ENCODE measurements around the gene ATP9A. TPM values are rescaled to one million over a fixed set of nuclear protein-coding genes. Genes with fewer than 3 reads are reported as not detected.
A peak's percentile ranks its signal among the peaks of the same experiment; 100 is the strongest.

Gene ATP9A
- total and polyA plus RNA-seq, 2 of the 8 experiments (the other 6 are each of a cell fraction or from before 2014, with no cell fraction given), result 5.0 to 6.4 TPM

DNA sequence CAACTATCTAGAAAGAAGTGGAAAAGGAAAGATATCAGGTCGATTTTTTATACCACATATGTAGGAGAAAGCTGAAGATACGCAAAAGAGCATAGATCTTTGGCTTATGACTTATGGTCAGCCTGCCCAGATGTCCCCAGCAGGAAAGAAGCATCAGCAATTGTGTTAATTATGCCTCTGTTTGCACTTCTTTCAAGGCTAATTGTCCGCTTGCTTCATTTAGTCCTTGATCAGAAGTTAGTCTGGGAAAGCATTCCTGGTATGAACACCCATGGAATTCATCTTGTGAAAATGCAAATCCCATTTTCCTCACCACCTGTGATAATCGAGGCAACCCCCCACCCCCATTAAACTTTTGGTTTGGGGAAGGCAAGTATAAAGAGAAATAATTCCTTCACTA is 62.8 kb downstream of the ATP9A start:
- no peak for DNase-seq (ENCODE audit: low read depth in 1 of 2, low spot score in 2 of 2)

More for the DNA sequence above, 62.8 kb downstream of the ATP9A start:
- Histone ChIP-seq H4K91ac (replicated peaks; ENCODE audit: insufficient read length, low read length) (no peak overlapping the region), H3K36me3 (ENCODE audit: control insufficient read depth in 2 of 4, insufficient read depth in 4 of 4, low read length in 3 of 4) (no peaks in the 10 kb centered on the region), H3K23ac (ENCODE audit: insufficient read length) (no peak overlapping the region), H3K23me2 (ENCODE audit: low read depth, low read length) (no peaks in the 10 kb centered on the region; the same call in 1 of the 2 replicates), H3K18ac (ENCODE audit: extremely low read depth, low read length) (no peak overlapping the region), H2BK120ac (replicated peaks; ENCODE audit: low read depth, low read length) (no peak overlapping the region), H3K79me2 (ENCODE audit: control insufficient read depth in 1 of 2, insufficient read depth in 2 of 2, low read length in 2 of 2) (no peaks in the 10 kb centered on the region), H3K4me3 (ENCODE audit: extremely low read depth in 1 of 4, insufficient read depth in 2 of 4, low read depth in 3 of 4, low read length in 4 of 4) (peak overlapping the region in 1 of 4 experiments; percentile 5; a peak in 1 of 8 replicates), H3K4me1 (replicated peaks in 1 of 4; ENCODE audit: control insufficient read depth in 3 of 4, insufficient read depth in 4 of 4, low read length in 3 of 4) (peaks cover 5 to 20% (median 16%) of the 10 kb centered on the region in 4 experiments), H3K79me1 (ENCODE audit: low read depth, low read length) (no peaks in the 10 kb centered on the region), H2BK15ac (ENCODE audit: low read length) (no peak overlapping the region), H2BK20ac (ENCODE audit: low read length) (no peak overlapping the region), H3K4me2 (ENCODE audit: insufficient read depth in 1 of 2, low read depth in 2 of 2, low read length in 2 of 2) (peak overlapping the region; percentile 26 to 51; a peak in 3 of 4 replicates), H3K9me3 (ENCODE audit: insufficient read depth in 2 of 2, low read depth in 1 of 2, low read length in 1 of 2) (no peaks in the 10 kb centered on the region), H3K4ac (replicated peaks; ENCODE audit: insufficient read length, low read depth, low read length) (no peak overlapping the region), H3K9ac (replicated peaks in 1 of 4; ENCODE audit: extremely low read depth in 1 of 4, low read depth in 3 of 4, low read length in 3 of 4) (no peak overlapping the region), H4K20me1 (replicated peaks in 1 of 2; ENCODE audit: control insufficient read depth in 1 of 2, insufficient read depth in 2 of 2, low read length in 2 of 2) (no peaks in the 10 kb centered on the region), H2BK12ac (ENCODE audit: low read depth, low read length) (0 out of 2 replicates have a peak overlapping the region, but pooled peaks have one; percentile 6), H4K8ac (ENCODE audit: extremely low read depth, insufficient read depth, low read length) (no peak overlapping the region), H2AK5ac (ENCODE audit: low read depth, low read length) (no peak overlapping the region), H3K27ac (ENCODE audit: low read depth, low read length) (no peak overlapping the region), H3K27me3 (replicated peaks in 1 of 4; ENCODE audit: control insufficient read depth in 3 of 4, extremely low read depth in 1 of 4, insufficient read depth in 3 of 4, low read length in 3 of 4) (no peaks in the 10 kb centered on the region), H2BK5ac (ENCODE audit: low read depth, low read length) (no peak overlapping the region), H2AFZ (ENCODE audit: low read length) (no peak overlapping the region), H4K5ac (ENCODE audit: insufficient read length, low read depth, low read length) (no peak overlapping the region), H3K56ac (replicated peaks; ENCODE audit: insufficient read length, low read depth, low read length) (no peak overlapping the region), H3K14ac (ENCODE audit: insufficient read length) (no peak overlapping the region)
- TF ChIP-seq BRCA1 (IDR thresholded peaks at IDR 0.05; ENCODE audit: low read depth, low read length) (no peak), TCF12 (IDR thresholded peaks at IDR 0.05; ENCODE audit: low read depth, low read length) (peak; percentile 81; the same call in 1 of the 2 replicates), JUND (IDR thresholded peaks at IDR 0.05; ENCODE audit: low read length) (no peak), SP4 (IDR thresholded peaks at IDR 0.05; ENCODE audit: low read length) (no peak), NANOG (IDR thresholded peaks at IDR 0.05; ENCODE audit: insufficient read depth, low read depth, low read length, poor library complexity, severe bottlenecking) (peak; percentile 13)
- FAIRE-seq, result no peak
- POLR2A ChIA-PET (ENCODE audit: partially characterized antibody), result interaction anchor here (1.4 kb wide), 1 partner anchor 98 kb away, joined by 3 read pairs; no protein-coding TSS in a partner anchor
- CTCF ChIA-PET (ENCODE audit: partially characterized antibody), result interaction anchor here (1.1 to 1.2 kb wide), 2 partner anchors 8 to 9 kb away, joined by 3 to 5 read pairs; no protein-coding TSS in a partner anchor
- 38% methylated on average over 4 of the region's 4 CpGs; no CpG with 5 or more reads in 1 of the 2 experiments for WGBS, 2 experiments (ENCODE audit: extremely low coverage in 1 of 2, insufficient coverage in 1 of 2, insufficient read length in 1 of 2, insufficient replicate concordance in 2 of 2, low coverage in 1 of 2, low lambda C conversion rate in 2 of 2, missing lambda C conversion rate in 1 of 2)

Measured in H1 (cell line).